GM21390 (cell line): ENCODE measurements around the gene KAZN.
"Not testable (repeated sequence)": the region's sequence is repeated elsewhere in the genome, so short reads cannot be mapped to it uniquely, and the experiment has no call there.

Experiments
- ATAC-seq: cut with Tn5 transposase; IDR thresholded peaks from one replicate; pipeline ENCODE4 v1.9.1; 2021; ENCODE audit not compliant: unreplicated experiment

Gene KAZN

GRCh38 chr1:14962407-14962806 is 363.9 kb downstream of the KAZN start:
- ATAC-seq = no peak

DNA sequence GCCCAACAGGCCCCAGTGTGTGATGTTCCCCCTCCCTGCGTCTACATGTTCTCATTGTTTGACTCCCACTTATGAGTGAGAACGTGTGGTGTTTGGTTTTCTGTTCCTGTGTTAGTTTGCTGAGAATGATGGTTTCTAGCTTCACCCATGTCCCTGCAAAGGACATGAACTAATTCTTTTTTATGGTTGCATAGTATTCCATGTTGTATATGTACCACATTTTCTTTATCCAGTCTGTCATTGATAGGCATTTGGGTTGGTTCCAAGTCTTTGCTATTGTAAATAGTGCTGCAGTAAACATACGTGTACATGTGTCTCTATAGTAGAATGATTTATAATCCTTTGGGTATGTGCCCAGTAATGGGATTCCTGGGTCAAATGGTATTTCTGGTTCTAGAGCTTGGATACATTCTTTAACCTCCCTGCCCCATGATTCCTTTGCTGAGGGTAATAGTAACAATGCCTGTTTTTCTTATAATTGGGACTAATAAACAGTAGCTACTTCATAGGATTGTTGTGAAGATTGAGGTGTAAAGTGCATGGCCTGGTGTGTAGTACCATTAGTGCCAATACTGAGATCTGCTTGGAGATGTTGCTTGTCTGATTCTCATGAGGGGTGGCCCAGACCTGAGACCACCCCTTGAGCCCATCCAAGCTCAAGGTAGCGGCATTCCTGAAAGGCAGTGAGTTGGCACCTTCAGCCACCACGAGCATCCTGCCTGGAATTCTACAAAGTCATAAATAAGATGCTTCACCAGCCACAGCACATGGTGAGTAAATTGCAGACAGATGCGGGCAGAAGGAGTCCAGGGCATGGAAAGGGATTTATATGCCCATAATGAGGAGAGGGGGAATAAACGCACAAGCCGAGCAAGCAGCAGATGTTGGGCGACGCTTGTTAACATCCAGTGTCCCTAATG is 365.6 kb downstream of the KAZN start:
- not testable (repeated sequence) for ATAC-seq

GRCh38 chr1:14964711-14965055 is 366.2 kb downstream of the KAZN start:
- no peak for ATAC-seq

GRCh38 chr1:14968251-14968851 is 369.9 kb downstream of the KAZN start:
- ATAC-seq = no peak

DNA sequence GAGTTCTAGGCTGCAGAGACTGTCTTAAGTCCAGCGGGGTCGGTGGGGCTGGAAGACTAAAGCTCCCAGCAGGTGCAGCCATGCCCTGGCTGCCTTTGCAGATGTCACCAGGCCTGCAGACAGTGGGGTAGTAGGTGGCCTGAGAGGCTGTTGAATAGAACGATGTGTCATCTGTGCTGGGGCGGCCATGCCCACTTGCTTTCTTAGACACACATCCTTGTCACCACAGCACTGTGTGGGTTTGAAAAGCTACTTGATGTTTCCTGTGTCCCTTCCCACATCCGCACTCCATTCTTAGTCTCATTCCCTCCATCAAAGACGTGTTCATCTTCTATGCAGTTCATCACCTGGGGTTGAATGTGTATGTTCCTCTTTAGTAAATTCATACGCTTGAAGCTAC is 370.5 kb downstream of the KAZN start:
- ATAC-seq = no peak

DNA sequence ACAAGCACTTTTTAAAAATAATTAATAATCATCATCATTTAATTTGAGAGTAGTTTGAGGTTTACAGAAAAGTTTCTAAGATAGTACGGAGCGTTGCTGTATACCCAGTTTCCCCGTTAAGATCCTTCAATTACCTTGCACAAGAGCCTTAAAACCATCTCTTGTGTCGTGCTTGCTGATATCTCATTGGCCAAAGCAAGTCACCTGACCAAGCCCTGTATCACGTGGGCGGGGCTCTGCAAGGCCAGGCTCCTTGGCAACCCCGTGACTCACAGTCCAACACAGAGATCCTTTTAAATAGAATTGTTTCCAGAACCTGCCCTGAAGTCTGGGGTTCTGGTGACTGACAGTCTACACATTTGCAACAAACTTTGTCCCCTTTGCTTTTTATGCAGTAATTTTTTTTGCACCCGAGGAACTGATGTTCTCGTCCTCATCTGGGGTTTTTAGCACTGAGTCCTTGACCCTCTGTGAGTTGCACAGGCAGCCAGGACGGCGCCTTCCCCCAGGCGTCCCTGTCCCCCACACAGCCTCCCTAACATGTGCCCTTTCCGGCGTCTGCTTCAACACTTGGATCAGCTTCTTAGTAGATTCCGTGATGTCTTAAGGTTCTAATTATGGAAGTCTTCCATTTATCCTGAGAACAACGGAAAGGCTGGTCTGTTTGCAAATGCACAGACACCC is 371.8 kb downstream of the KAZN start:
- no peak for ATAC-seq

DNA sequence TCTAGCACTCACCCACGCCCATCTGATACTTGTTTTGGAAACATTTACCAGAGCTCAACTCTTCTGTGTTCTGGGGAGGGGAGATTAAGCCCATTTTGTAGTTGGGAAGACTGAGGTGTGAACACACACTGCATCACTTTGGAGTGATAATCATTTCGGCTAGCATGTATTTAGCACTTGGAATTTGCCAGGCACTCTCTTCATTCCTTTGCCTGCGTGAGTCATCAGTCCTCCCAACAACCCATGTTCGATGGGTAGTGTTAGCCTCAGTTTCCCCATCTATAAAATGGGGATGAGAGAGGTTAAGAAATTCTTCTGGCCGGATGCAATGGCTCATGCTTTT is 372.3 kb downstream of the KAZN start:
- no peak for ATAC-seq

GRCh38 chr1:14971221-14971620 is 372.7 kb downstream of the KAZN start:
- no peak for ATAC-seq

DNA sequence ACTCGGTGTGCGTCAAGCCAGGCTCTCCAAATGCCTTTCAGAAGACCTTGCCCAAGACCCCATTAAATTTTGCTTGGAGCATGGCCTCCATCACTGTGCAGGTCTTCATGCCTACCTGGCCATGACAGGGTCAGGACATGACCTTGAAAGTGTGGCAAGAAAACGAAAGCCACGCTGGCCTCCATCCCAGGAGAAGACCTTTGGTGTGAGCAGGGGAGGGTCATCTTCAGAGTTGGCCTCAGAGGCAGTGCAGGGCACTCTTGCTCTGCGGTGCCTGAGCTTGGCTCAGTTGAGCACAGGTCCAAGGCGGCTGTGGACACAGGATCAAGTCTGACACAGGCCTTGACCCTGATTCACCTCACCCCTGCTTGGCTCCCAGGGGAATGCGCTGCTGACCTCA is 373.6 kb downstream of the KAZN start:
- no peak for ATAC-seq

GRCh38 chr1:14973773-14974172 is 375.3 kb downstream of the KAZN start:
- no peak for ATAC-seq

DNA sequence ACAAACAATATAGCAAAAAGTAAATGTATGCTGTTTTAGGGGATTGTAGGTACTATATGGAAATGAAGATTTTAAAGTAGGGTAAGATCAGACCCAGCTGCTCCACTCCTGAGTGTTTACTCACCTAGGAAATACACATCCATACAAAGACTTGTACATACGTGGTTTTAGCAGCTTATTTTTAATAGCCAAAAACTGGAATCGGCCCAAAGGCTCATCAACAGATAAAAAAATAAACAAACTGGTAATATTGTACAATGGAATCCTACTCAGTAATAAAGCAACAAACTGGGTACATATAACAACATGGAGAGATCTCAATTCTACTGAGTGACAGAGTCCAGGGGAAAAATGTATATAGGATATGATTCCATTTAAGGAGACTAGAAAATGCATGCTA is 375.9 kb downstream of the KAZN start:
- ATAC-seq = no peak

GRCh38 chr1:14975119-14975518 is 376.6 kb downstream of the KAZN start:
- no peak for ATAC-seq

- no peak for ATAC-seq
Observed at GRCh38 chr1:14976256-14976655, 377.8 kb downstream of the KAZN start.

GRCh38 chr1:14977338-14977931 is 378.9 kb downstream of the KAZN start:
- no peak for ATAC-seq

DNA sequence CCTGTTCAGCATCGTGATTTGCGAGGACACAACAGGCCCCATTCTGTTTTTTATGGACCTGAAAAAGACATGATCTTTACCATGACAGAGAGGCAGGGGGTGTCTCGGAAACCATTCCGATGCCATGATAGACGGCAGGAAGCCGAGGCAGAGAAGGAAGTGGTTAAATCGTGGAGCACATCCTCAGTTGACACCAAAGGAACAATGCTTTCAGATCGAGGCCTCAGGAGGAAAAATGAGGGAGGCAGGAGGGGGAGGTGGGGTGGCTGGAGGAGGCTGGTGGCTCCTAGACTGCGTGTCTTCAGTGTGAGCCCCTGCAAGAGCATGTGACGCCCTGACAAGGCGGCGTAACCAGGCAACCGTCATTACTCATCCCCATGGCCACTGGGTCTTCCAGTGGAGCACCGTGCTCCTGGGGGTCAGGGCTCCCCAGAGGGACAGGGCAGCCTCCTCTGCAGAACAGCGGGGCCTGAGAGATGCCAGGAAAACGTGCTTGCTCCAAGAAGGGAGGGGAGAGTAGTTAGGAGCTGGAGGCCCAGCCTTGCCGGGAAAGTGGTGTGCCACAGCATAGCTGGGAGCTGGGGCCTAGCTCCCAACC is 382.2 kb downstream of the KAZN start:
- no peak for ATAC-seq

- no peak for ATAC-seq
Observed at GRCh38 chr1:14982029-14982428, 383.5 kb downstream of the KAZN start.

- ATAC-seq = no peak
Observed at GRCh38 chr1:14983277-14983676, 384.8 kb downstream of the KAZN start.

DNA sequence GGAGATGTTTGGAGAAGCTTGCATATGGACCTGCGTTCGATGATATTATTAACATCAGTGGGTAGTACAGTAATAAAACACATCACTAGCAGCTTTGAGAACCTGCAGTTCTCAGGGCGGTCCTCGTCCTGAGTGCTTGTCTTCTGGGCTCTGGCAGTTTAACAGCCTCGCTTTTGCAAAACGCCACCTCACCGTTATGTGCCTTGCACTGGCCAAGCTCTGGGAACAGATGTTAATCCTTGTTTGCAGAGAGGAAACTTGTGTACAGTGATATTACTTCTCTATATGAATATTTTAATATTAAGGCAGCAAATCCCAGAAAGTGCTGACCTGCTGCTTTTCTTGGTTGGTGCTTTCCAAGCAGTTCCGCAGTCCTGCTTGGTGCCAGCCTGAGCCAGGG is 387.7 kb downstream of the KAZN start:
- ATAC-seq = no peak

- ATAC-seq = no peak
Observed at GRCh38 chr1:14987829-14988603, 389.5 kb downstream of the KAZN start.

GRCh38 chr1:14988636-14989035 is 390.2 kb downstream of the KAZN start:
- no peak for ATAC-seq
